Thoracic aorta (tissue), 2 donors: ENCODE measurements around the gene ADGRA3. TPM values are rescaled to one million over a fixed set of nuclear protein-coding genes. Genes with fewer than 3 reads are reported as not detected.

ENCODE experiments used
- ATAC-seq: fragments of 150-250 bp; one replicate; pipeline ENCODE4 v1.8.0; 2017; ENCODE audit warnings: low read depth; ENCODE audit not compliant: insufficient number of reproducible peaks, low FRiP score
- DNase-seq: peaks from one replicate; pipeline ENCODE4 v3.0.0-alpha.2; 2020; ENCODE audit warnings: low spot score
- H3K27ac ChIP-seq, 2 donors: fragments of 200-600 bp; sonication (generic); 1 replicate in 1 of 2; 2 replicates in 1 of 2; pipeline ENCODE4 v1.5.1; 2016; ENCODE audit warnings: mild to moderate bottlenecking in 2 of 2, moderate library complexity in 2 of 2
- H3K27me3 ChIP-seq: fragments of 200-600 bp; sonication (generic); replicated peaks from 2 replicates; pipeline ENCODE4 v1.6.0; 2016; ENCODE audit warnings: mild to moderate bottlenecking; ENCODE audit not compliant: insufficient read depth
- H3K36me3 ChIP-seq: fragments of 200-600 bp; sonication (generic); one replicate; pipeline ENCODE4 v1.5.1; 2016
- H3K4me1 ChIP-seq, 2 donors: fragments of 200-600 bp; sonication (generic); 1 replicate in 1 of 2; 2 replicates in 1 of 2; pipeline versions ENCODE4 v1.5.1 to v1.6.0; 2016; ENCODE audit warnings: low read depth in 2 of 2, mild to moderate bottlenecking in 1 of 2; ENCODE audit not compliant: control insufficient read depth in 1 of 2
- H3K4me3 ChIP-seq: fragments of 200-600 bp; sonication (generic); 2 replicates; pipeline ENCODE4 v1.5.1; 2016; ENCODE audit warnings: mild to moderate bottlenecking
- H3K9me3 ChIP-seq: fragments of 200-600 bp; sonication (generic); 2 replicates; pipeline ENCODE4 v1.5.1; 2016
- CTCF ChIP-seq: fragments of 200-600 bp; sonication (generic); IDR thresholded peaks from one replicate; pipeline ENCODE4 v1.5.1; 2019; ENCODE audit warnings: antibody characterized with exemption
- total RNA-seq, 2 donors: library from RNA; depleted of rRNA; stranded (reverse); fragments of >200 nt; gene quantifications; one replicate each; pipeline versions ENCODE4 v1.1.0 to v1.2.3, GENCODE V29; 2016

ADGRA3 gene
- total RNA-seq, 2 donors from 2014 or later, result 15.7 to 43.6 TPM

DNA sequence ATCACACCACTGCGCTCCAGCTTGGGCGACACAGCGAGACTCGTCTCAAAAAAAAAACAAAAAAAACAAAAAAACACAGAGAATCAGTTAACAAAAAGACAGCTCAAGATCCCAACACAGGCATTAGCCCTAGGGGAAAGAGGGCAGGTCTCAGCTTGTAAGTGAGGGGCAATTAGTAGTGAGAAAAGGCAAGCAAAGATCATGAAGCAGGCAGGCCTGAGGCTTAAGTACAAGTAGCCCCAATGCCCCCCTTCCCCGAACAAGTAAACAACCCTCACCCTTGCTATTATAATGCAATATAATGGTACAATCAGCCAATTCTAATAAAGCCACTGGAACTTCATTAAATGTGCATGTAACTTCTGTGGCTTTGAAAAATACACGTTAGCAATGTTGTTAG, 17.0 kb downstream of the ADGRA3 start:
- H3K27ac ChIP-seq, result no peak overlapping the region
- no peaks in the 10 kb centered on the region for H3K9me3 ChIP-seq
- TF ChIP-seq CTCF, result no peak
- H3K4me1 ChIP-seq, result peaks cover 0 to 3% of the 10 kb centered on the region in 2 donors
- no peaks in the 10 kb centered on the region for H3K36me3 ChIP-seq
- ATAC-seq (no peak), DNase-seq (no peak)
- no peak overlapping the region for H3K4me3 ChIP-seq
- no peaks in the 10 kb centered on the region for H3K27me3 ChIP-seq

DNA sequence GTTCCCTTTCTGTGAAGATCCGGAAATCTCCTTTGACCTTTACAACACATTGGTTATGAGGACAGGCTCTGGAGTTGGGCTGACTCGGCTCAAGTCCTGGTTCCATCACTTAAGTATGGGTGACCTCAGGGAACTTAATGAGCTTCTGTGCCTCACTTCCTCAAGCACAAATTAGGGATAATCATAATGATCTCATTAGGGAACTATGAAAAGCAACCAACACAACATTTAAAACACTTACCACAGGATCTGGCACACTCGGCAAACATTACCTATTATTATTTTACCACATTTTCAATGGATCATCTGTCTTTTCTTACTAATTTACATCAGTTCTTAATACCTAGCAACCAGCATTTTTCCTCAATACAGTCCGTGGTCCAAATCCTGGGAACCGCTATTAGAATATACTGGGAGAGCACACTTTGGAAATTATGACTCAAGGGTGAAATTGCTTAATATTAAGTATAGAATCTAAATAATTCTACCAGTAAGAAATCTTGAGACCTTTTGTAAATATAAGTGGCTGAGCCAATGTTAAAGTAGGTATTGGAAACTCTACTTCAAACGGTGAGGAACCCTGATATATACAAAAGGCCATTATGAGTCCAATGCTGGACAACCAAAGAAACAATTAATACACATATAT, 19.6 kb downstream of the ADGRA3 start:
- no peak for ATAC-seq
- H3K4me1 ChIP-seq, result no peaks in the 10 kb centered on the region
- H3K27ac ChIP-seq, result no peak overlapping the region

GRCh38 chr4:22493523-22493922, 22.3 kb downstream of the ADGRA3 start:
- H3K4me1 ChIP-seq, result no peaks in the 10 kb centered on the region
- H3K36me3 ChIP-seq, result no peaks in the 10 kb centered on the region
- ATAC-seq (no peak), DNase-seq (no peak)
- H3K27ac ChIP-seq, result no peak overlapping the region
- no peaks in the 10 kb centered on the region for H3K27me3 ChIP-seq
- no peak overlapping the region for H3K4me3 ChIP-seq
- no peaks in the 10 kb centered on the region for H3K9me3 ChIP-seq
- TF ChIP-seq CTCF, result no peak

More for the DNA sequence above, 19.6 kb downstream of the ADGRA3 start:
- no peak for DNase-seq
- H3K27me3 ChIP-seq, result no peaks in the 10 kb centered on the region
- no peaks in the 10 kb centered on the region for H3K36me3 ChIP-seq
- no peaks in the 10 kb centered on the region for H3K9me3 ChIP-seq
- no peak overlapping the region for H3K4me3 ChIP-seq
- no peak for TF ChIP-seq CTCF

- TF ChIP-seq CTCF, result no peak
- H3K9me3 ChIP-seq, result no peaks in the 10 kb centered on the region
- no peak for ATAC-seq
- H3K4me3 ChIP-seq, result no peak overlapping the region
- H3K27ac ChIP-seq, result no peak overlapping the region
- no peaks in the 10 kb centered on the region for H3K36me3 ChIP-seq
- H3K27me3 ChIP-seq, result no peaks in the 10 kb centered on the region
- no peak for DNase-seq
- no peaks in the 10 kb centered on the region for H3K4me1 ChIP-seq
These were observed 22.9 kb downstream of the ADGRA3 start for GRCh38 chr4:22492987-22493386.

GRCh38 chr4:22491939-22492338, 23.9 kb downstream of the ADGRA3 start:
- Histone ChIP-seq H3K9me3 (no peaks in the 10 kb centered on the region), H3K4me1 (no peaks in the 10 kb centered on the region), H3K27ac (no peak overlapping the region), H3K27me3 (no peaks in the 10 kb centered on the region), H3K4me3 (no peak overlapping the region), H3K36me3 (no peaks in the 10 kb centered on the region)
- no peak for TF ChIP-seq CTCF
- DNase-seq, result no peak
- no peak for ATAC-seq
